GM10248 (cell line): Measurements from ENCODE around the gene ZNF410.

Experiments
- CTCF ChIA-PET: fragments of 300-600 bp; sonication (Branson Sonifier 250); formaldehyde crosslinking; extraction: SDS; loops from one replicate; lab custom pipeline; 2021; ENCODE audit warnings: antibody characterized with exemption; lab: Yijun Ruan, JAX
- POLR2A ChIA-PET: fragments of 350-650 bp; sonication (Branson Sonifier 250); formaldehyde crosslinking; extraction: SDS; loops from one replicate; lab custom pipeline; 2020; ENCODE audit warnings: antibody characterized with exemption; lab: Yijun Ruan, JAX
- DNase-seq: peaks from one replicate; pipeline ENCODE4 v3.0.0; 2012; ENCODE audit errors: extremely low spot score
- CTCF ChIP-seq: IDR thresholded peaks from 2 replicates; pipeline ENCODE4 v1.5.1; 2012; ENCODE audit warnings: mild to moderate bottlenecking, low read depth; ENCODE audit errors: extremely low read depth, missing control alignments, control extremely low read depth

The ZNF410 gene

GRCh38 chr14:73943083-73943482, 56.4 kb downstream of the ZNF410 start:
- no peak for DNase-seq
- POLR2A ChIA-PET = no interaction called here
- no peak for TF ChIP-seq CTCF
- CTCF ChIA-PET = interaction anchor here (1.6 to 3.2 kb wide), 2 partner anchors 9 kb away, joined by 5 to 8 read pairs; no protein-coding TSS in a partner anchor

GRCh38 chr14:73944432-73945158, 57.9 kb downstream of the ZNF410 start:
- DNase-seq = no peak
- POLR2A ChIA-PET = no interaction called here
- TF ChIP-seq CTCF = no peak
- CTCF ChIA-PET = no interaction called here

GRCh38 chr14:73945159-73945670, 58.6 kb downstream of the ZNF410 start:
- no peak for DNase-seq
- no peak for TF ChIP-seq CTCF
- ChIA-PET POLR2A (no interaction called here), CTCF (interaction anchor here (1.1 to 3.2 kb wide), 3 partner anchors 9 to 216 kb away, joined by 3 to 13 read pairs (median 3); no protein-coding TSS in a partner anchor)

GRCh38 chr14:73949752-73950734, 63.4 kb downstream of the ZNF410 start, which contains the start of the genes COQ6 and FAM161B:
Gene COQ6 (plus strand): TSS chr14:73950302. CDS start chr14:73950333, 31 bp downstream.
Gene FAM161B (minus strand): TSS chr14:73950094. CDS start chr14:73950026, 68 bp downstream.
- ChIA-PET CTCF (interaction anchor here (0.7 to 1.3 kb wide), 6 partner anchors 8 to 52 kb away, joined by 3 to 5 read pairs (median 4); no protein-coding TSS in a partner anchor), POLR2A (interaction anchor here (0.7 kb wide), 1 partner anchor 9 kb away, joined by 3 read pairs; no protein-coding TSS in a partner anchor)
- TF ChIP-seq CTCF = peak; percentile 21
- DNase-seq = peak; percentile 89

GRCh38 chr14:73953731-73954130, 67.1 kb downstream of the ZNF410 start:
- ChIA-PET CTCF (interaction anchor here (1.4 to 1.9 kb wide), 2 partner anchors 8 kb away, joined by 3 to 8 read pairs; no protein-coding TSS in a partner anchor), POLR2A (no interaction called here)
- no peak for TF ChIP-seq CTCF
- no peak for DNase-seq
